ENCODE results near the gene ZACN.

GRCh38 chr17:76125391-76125675, 46.4 kb downstream of the ZACN start:
- TF ChIP-seq EZH2 (IDR thresholded peaks at IDR 0.05) = no peak
- TF ChIP-seq POLR2AphosphoS5 (IDR thresholded peaks at IDR 0.05; ENCODE audit: borderline replicate concordance, low read depth, low read length) = no peak
- TF ChIP-seq FOXP2 (optimal IDR thresholded peaks at IDR 0.05; ENCODE audit: control extremely low read depth, extremely low read length, insufficient read depth) = no peak

All from SK-N-MC (cell line).